GM12892 (cell line): Measurements from ENCODE around the gene CHCHD3.

Experiments used
- POLR2A ChIP-seq: IDR thresholded peaks from 2 replicates; pipeline ENCODE4 v1.6.1; 2011; ENCODE audit warnings: low read depth, low read length, control low read depth
- TAF1 ChIP-seq: IDR thresholded peaks from 2 replicates; pipeline ENCODE4 v1.6.1; 2011; ENCODE audit warnings: low read depth, mild to moderate bottlenecking, control low read depth, low read length, borderline replicate concordance

DNA sequence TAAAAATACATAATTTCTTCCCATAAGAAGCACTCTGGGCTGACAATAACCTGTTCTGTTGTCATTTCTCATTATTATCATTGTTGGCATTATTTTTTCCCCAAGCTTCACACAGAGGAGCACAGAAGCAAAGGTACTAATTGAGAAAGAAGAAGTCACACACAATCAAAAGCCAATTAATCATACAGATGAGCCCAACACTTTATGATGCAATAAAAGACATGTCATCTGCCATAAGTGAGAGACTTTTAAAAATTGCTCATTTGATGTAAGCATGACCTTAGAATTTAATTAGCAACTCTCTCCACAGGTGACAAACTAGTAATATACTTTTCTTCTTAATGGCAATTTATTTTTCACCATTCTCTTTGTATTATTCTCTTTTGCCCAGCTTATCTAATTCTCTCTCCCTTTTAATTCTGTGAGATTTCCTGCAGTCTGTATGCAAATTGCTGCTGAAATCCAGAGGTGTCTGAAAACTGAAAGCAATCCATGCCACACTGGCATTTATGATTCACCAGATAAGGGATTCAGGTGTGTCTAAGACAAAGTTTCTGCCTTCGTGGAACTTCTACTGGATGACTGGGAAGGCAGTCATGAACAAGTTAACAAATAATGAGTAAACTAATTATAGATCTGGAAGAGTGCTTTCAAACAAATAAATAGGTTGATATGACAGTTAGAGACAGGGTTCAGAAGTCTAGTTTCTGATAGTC is 203.5 kb downstream of the CHCHD3 start:
- TF ChIP-seq TAF1 = no peak
- no peak for TF ChIP-seq POLR2A
